K562 (cell line): ENCODE measurements around the gene AIRE.
"Not testable (repeated sequence)": the region's sequence is repeated elsewhere in the genome, so short reads cannot be mapped to it uniquely, and the experiment has no call there.

Source experiments
- FOXJ2 ChIP-seq: fragments of 200-800 bp; sonication (Bioruptor generic); IDR thresholded peaks from 2 replicates; pipeline ENCODE4 v1.6.1; 2016; ENCODE audit warnings: missing genetic modification characterization, missing compliant biosample characterization
- ZNF609 ChIP-seq: sonication (generic); formaldehyde crosslinking; IDR thresholded peaks from 2 replicates; pipeline ENCODE4 v1.8.1; 2023; ENCODE audit warnings: missing genetic modification reagents, mild to moderate bottlenecking, borderline replicate concordance

DNA sequence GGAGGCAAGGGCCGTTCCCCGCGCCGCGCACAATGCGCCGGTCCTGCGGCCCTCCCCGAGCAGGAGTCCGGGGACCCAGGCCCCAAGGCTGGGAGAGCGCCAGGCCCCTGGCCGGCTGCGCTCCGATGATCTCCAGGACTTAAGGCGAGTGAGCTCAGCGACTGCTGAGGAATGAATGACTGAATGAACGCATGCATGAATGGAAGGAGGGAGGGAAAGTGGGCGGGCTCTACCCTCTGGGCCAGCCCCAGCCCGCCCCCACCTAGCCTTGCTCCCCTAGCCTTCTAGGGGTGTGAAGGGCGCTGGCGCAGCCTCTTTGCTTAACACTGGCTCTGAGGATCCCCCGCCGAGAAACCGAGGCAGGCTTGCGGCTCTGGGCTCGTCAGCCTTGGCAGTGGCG, 44.4 kb upstream of the AIRE start:
- TF ChIP-seq ZNF609, FOXJ2: not testable (repeated sequence)
